Measurements from ENCODE around the gene TMEM184A.

The TMEM184A gene

GRCh38 chr7:1499367-1500029 lies 56.5 kb downstream of the TMEM184A start:
- no peak for DNase-seq

GRCh38 chr7:1498370-1499305 lies 57.4 kb downstream of the TMEM184A start:
- DNase-seq, result no peak

- no peak for DNase-seq
These were observed 58.6 kb downstream of the TMEM184A start for GRCh38 chr7:1497293-1497927.

- DNase-seq, result no peak
These were observed 59.3 kb downstream of the TMEM184A start for GRCh38 chr7:1496531-1497292.

GRCh38 chr7:1495564-1496242 lies 60.3 kb downstream of the TMEM184A start:
- DNase-seq, result no peak

GRCh38 chr7:1494866-1495563 lies 61.0 kb downstream of the TMEM184A start:
- no peak for DNase-seq

- DNase-seq, result no peak
These were observed 61.6 kb downstream of the TMEM184A start for GRCh38 chr7:1494447-1494846.

- DNase-seq, result no peak
These were observed 62.4 kb downstream of the TMEM184A start for GRCh38 chr7:1493571-1493970.

GRCh38 chr7:1493129-1493528 lies 62.9 kb downstream of the TMEM184A start:
- no peak for DNase-seq

GRCh38 chr7:1492640-1493039 lies 63.4 kb downstream of the TMEM184A start:
- DNase-seq, result no peak
